NAMALWA (cell line): Measurements from ENCODE around the gene MCM9.

Experiments
- DNase-seq: peaks from one replicate; pipeline ENCODE4 v3.0.0-alpha.2; 2015; ENCODE audit warnings: low spot score

Gene MCM9

DNA sequence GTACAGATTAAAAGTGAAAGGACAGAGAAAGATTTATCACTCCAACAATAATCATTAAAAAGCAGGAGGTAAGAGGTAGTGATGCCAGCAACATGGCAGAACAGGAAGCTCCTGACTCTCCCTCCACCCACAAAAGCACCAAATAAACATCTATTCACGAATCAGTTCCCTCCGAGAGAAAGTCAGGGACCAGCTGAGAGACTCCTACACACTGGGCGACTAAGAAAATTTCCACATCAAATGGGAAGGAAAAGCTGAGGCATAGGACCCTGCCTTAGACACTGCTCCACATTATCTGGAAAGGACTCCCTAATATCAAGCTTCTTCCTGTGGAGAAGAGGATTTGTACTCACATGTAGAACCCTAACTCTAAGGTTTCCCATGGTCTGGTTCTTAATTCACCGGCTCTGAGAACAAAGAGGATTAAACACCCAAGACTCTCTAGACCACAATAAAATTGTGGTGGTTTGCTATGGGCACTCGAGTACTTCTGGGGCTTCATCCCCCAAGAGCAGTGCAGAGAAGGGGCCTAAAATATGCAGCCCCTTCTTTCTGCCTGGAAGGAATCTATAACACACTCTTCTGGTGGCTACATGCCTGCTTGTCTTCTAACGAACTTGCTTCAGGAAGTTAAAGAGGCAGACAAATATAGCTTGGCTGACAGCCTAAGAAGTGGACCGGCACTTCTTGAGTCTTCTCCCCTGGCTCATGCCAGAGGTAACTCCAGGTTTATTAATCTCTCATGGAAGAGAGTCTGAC lies 70.4 kb downstream of the MCM9 start:
- DNase-seq = no peak

DNA sequence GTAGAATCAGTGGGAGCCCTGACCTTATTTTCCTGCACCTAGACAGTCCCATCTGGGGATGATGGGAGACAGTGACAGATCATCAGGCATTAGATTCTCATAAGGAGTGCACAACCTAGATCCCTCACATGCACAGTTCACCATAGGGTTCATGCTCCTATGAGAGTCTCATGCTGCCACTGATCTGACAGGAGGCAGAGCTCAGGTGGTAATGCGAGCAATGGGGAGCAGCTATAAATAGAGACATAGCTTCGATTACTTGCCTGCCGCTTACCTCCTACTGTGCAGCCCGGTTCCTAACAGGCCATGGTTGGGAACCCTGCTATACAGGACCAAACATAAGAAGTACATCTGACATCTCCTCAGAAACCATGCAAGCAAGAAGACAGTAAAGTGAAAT lies 72.5 kb downstream of the MCM9 start:
- no peak for DNase-seq

DNA sequence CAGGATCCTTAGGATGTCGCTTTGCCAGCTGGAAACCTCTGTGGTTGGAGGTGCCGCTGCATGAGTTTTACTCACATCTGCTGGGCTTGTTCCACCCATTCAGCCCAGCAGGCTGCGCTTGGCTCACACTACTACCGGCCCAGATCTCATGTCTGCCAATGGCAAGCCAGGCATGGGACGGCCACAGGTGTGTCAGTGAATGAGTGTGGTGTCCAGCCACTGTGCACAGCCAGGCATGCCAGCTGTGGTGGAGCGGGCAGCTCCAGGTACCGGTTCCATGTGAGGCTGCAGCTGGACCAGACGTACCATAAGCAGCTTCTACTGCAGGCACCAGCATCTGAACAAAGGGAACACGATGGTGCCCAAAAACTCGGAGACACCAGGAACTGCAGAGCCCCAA lies 74.1 kb downstream of the MCM9 start:
- no peak for DNase-seq

DNA sequence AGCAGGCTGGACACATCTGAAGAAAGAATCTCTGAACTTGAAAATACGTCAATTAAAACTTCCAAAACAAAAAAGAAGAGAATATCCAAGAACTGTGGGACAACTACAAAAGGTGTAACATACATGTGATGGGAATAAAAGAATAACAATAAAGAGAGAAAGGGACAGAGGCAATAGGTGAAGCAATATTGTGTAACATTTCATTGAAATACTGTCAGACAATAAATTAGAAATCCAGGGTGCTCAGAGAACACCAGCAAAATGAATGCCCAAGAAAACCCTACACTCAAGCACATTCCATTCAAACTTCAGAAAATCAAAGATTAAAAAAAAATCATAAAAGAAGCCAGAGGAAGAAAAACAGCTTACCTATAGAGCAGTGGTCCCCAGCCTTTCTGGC lies 74.6 kb downstream of the MCM9 start:
- DNase-seq = no peak

DNA sequence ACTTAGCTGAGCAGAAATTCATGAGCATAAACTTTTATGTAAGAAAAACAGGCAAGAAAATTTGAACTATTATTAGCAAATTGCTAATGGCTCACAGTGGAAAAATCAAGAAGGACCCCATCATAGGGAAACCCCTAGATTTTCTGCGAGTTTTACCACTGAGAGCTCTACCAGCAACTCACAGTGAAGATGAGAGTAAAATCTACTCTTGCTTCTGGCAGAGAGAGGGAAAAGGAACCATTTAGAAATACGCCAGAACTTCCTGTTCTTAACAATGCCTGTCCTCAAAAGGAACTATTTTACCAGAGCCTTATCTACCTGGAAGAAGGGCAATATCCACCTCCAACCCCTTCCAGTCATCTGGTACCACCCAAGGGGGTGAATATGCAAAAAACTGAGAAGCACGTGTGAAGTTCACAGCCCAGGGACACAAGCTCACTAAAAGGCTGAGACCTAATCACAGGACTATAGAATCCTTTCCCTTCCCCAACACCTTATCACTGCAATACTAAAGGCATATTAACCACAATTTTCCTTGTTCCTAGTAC lies 75.4 kb downstream of the MCM9 start:
- DNase-seq = no peak

DNA sequence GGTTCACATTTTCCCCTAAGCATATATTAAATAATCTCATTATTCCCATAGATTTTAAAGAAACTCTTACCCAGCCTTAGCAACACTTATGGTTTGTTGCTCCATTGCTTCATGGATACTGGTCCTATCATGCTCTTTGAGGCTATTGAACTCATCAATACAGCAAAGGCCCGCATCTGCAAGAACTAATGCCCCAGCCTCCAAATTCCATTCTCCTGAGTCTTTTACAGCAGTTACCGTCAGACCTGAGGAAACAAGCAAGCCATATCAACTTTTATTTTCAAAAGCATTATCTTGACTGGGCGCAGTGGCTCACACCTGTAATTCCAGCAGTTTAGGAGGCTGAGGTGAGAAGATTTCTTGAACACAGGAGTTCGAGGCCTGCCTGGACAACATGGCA lies 78.7 kb downstream of the MCM9 start:
- DNase-seq = no peak

DNA sequence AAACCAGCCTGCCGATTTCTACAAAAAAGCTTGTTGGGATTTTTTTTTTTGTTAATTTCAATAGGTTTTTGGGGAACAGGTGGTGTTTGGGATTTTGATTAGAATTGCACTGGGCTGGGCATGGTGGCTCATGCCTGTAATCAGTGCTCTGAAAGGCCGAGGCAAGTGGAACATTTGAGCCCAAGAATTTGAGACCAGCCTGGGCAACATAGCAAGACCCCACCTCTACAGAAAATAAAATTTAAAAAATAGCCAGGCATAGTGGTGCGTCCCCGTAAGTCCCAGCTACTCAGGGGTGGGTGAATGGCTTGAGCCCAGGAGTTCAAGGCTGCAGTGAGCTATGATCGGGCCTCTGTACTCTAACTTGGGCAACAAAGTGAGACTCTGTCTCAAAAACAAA lies 81.6 kb downstream of the MCM9 start:
- no peak for DNase-seq

DNA sequence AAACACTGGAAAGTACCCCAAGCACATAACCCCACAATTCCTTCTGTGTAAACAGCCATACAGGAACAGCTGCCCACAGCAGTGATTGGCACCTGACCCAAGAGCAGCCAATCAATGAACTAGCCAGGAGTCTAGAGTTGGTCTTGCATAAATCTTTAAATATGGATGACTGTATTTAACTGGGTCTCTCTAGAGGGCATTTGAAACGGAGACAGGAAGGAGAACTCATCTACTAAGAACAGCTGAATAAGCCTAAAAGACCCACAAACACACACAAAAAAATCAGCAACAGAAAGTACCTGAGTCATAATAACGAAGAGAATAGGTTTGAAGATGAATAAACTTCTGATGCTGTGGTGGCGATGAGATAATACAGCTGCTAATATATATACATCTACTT lies 90.0 kb downstream of the MCM9 start:
- DNase-seq = no peak

DNA sequence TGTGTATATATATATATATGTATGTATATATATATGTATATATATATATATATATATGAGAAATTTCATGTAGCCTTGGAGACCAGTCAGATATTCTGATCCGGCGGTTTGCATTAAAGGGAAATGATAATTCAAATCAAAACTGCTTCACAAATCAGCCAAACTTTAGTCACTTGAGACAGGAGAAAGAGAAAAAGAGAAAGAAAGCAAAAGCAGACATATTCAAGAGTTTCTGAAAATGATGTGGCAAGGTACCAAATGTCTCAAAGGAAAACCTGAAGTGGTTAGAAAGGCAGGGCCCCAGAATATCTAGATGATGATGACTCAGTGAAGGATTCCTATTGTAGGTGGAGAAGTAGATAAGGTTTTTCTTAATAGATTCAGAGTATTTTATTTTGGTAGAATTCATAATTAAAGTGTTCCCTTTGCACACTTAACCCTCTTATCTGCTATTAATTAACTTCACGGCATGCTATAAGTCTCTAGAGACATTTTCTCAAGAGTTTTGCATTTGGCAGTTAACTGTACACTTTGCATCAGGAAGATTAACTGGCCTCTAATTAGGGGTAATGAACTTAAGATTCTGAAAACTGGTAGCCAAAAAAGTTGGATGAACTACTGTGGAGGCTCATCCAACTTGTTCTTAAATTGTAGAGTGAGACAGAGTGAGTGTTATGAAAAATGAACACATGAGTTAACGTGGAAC lies 91.1 kb downstream of the MCM9 start:
- DNase-seq = no peak

DNA sequence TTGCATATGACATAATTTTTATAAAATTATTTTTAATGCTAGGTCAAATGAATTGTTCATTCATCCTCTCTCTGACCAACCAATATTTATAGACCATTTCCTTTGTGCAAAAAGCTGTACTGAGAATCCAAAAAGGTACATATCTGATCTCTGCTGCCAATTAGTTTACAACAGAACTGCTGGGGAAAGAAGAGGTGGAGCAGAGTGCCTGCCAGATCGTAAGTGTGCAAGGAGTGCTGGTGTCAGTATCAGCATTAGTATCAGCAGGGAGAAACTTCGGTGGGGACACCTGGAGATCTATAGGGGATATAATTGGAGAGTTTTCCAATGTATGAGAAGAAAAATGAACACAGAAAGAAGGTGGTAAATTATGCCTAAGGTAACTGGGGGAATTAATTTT lies 104.3 kb downstream of the MCM9 start:
- DNase-seq = no peak

DNA sequence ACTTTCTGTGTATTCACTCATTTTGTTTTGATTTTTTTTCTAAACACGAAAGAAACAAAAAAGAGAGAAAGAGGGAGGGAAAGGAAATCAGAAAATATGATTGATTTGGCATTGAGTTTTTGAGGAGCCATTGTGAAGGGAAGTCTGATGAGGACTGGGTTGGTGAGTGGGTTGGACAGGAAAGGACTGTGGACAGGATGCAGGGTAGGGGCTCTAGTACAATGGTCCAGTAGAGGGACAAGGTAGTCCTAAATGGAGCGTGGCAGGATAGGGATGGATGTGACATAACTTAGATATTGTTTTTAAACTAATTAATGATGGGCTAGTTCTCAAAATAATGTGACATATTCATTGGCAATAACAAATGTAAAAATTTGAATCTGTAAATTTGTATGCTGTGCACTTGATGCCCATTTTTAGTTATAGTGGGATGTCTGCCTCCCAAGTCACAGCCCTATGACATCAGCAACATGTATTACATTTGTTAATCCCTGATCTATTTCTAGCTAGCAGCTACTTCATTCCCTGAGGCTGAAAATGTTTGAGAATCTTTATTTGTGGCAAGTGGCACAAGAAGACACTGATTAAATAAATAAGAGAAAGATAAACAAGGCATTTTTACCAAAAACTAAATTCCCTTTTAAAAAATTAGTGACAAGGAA lies 105.0 kb downstream of the MCM9 start:
- DNase-seq = no peak

DNA sequence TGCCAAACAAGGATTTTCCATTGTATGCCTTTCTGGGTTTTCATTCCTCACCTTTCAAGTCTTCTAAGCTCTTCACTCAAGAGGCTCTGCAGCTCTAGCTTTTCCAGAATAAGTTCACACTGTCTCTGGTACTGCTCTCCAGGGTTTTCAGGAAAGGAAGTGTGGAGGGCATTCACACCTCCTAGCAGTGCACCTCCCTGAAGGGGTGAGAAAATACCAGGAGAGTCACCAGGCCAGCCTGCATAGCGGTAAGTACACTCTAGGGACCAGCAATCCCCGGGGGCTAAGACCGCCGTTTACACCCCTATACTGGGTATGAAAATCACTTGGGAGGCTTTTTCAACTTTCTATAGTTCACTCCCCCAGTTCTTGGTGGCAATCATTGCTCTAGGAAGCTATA lies 108.9 kb downstream of the MCM9 start:
- no peak for DNase-seq

DNA sequence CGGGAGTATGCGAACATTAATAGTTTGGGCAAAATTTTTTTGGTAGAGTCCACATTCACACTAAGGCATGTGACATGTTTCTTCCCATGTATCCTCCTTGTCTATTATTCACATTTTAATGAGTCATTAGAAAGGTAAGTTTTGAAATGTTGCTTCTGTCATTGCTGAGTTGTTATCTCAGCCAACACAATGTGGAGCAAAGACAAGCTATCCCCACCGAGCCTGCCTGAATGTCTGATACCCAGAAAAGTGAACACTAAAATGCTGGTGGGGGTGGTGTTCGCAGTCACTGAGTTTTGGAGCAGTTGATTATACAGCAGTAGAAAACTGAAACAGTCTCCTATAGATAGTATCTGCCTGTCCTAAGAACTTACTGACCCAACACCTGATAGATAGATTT lies 109.3 kb downstream of the MCM9 start:
- no peak for DNase-seq

DNA sequence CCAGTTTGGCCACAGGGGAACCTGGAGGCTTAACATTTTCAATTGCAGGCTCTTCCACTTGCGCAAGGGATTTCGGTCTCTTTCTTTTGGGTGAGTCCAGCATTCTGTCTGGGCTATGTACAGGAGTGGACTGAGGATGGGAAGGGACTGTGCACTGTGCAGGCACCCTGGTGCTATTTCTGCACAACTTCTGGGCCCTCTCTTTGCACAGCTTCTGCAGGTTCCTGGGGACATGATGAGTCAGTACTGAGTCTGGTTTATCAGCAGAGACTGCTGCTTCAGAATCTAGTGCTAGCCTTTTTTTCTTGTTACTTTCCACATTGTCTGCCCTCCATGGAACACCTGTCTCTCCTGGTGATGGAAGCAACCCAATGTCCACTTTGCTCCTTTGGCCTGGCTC lies 119.5 kb downstream of the MCM9 start:
- no peak for DNase-seq

DNA sequence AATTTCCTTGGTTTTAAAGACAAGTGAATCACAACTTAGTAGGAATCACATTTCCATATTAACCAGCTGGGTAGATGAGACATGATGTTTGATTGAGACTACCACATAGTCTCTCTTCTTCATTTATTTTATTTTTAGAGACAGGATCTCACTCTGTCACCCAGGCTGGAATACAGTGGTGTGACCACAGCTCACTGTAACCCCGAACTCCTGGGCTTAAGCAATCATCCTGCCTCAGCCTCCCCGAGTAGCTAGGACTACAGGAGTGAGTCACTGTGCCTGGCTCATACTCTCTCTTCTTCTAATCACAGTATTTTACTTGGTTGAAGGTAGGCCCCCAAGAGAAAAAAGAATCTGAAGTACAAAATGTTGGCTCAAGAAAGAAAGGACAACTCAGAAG lies 121.2 kb downstream of the MCM9 start:
- DNase-seq = no peak

DNA sequence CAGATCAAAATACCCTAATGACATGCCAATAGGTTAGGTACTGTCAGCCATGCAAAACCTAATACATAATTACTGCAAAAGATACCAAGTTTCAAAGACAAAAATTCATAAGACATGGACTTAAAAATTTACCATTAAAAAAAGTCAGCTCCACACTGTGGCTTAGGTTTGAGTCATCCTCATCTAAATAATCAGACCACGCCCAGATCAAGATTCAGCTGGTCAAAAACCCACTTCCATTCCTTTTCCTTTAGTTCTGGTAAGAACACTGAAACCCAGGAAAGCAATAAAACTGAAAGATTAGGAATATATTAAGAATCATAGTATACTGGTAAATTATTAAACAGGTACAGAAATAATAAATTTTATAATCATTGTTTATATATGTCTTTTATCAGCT lies 122.0 kb downstream of the MCM9 start:
- DNase-seq = no peak

DNA sequence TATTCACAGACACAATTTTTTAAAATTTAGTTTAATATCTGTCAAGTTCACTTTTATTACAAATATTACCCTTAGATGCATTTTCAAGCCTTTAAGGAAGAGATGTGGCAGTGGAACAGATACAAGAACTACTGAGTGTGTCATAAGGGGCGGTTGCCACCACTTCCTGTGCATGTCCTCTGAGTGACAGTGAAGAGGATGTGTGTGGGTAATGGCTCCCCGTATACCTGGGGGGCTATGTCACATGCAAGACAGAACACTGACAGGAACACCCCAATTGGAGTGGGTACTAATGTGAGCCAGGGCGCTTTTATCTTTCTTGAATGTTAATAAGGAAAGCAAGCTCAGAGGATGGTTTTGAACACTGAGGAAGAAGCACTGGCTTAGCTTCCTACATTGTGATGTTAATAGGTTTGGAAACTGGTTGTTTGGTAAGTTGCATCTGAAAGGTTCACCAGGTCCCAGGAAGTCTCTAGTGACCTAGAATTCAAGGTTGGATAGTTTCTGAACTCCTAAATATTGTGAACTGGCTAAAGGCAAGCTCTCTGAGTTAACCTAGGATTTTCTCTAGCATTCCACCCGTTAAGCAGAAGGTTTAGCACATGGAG lies 124.4 kb downstream of the MCM9 start:
- peak; percentile 23 for DNase-seq

DNA sequence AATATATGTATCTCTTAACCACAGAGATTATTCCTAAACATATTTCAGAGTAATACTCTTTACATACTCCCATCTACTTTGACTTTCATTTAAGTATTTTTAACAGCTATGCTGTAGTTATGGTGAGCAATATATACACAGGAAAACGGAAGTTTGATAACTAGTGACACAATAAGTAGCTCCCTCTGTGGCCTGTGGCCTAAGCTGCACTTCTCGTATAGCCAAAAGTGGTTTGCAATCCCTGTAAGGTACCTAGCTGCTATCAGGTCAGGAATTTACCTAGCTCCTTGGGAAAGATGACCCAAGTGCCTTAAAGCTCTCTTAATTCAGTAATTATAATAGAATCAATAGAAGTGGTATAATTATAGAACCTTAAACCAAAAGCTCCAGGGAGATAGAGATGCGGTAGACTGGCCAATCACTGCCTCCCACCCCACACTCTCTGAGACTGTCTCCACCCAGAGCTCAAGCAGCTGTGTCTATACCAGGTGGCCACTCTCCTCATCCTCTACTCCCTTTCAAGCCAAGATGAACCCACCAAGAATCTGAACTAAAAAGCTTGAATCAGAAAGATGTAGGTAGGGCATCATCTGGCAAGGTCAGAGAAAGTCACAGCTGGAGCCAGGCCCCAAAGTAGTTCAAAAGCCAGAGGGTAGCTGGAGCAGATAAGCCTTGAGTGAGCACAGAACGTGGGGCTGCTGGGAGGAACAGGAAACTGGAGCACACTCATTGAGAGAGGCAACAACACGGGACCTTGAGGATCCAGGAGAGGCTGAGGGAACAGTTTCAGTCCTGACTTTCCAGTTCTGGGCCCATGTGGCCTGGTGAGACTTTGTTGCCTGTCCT lies 125.9 kb downstream of the MCM9 start:
- DNase-seq = peak; percentile 50

DNA sequence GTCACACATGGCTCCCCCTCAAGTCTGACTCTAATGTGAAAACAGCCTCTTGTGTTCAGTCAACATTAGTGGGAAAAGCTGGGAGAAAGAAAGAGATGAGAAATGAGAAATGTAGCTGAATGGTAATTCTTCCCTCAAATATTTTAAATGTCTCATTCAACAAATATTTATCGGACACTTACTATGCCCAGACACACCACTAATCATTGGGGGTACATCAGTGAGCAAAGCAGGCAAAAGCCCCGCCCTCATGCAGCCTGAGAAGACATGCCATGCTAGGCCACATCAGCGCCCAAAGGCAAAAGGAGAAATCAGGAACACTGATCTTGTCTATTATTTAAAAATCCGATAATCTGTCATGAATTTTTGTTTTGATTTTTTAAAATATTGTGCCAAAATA lies 130.9 kb downstream of the MCM9 start:
- no peak for DNase-seq

DNA sequence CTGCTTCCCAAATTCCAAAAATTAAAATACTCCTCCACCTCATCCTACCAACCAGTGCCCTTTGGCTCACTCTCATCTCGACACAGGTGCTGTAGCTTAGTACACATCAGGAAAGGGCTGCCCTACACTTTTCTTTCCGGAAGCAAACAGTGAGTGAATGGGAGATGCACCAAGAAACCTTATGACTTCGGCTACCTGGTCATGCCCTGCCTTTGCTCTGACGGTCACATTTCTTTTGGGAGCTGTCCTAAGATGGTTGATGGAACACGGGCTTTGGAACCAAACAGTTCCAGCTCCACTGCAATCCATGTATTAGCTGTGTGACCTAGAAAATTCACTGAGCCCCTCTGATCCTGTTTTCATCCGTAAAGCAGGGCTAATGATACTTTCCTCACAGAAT lies 133.7 kb downstream of the MCM9 start:
- no peak for DNase-seq

DNA sequence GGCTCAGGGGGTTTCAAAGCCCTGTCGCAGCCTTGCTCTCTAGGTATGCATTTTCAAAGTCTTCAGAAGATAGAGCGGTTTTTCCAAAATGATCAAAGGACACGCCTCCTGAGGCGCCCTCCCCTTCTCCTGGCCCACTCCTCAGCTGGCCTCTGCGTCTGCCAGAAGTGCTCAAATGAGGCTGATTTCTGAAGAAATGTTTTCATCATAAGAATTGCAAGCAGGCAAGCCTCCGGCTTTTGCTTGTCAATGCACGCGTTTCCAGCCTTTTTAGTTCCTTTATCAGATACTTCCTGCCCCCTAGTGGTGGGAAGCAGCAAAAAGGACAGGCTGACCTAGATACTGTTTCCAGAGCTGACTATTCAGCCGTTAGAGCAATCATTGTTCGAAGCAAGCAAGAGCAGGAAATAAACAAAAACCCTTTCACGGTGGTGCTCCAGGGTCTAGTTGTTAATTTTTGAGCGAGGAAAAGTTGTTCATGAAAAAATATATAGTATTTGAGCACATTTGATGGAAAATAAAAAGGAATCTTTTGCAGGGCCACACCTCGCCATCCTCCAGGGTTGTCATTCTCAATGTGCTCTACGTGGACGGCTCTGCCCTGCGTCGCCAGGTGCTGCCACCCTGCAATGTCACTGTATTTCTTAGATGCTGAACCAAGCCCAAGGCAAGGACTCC lies 134.4 kb downstream of the MCM9 start:
- peak; percentile 92 for DNase-seq
